Measurements from ENCODE around the gene SF3A2.

DNA sequence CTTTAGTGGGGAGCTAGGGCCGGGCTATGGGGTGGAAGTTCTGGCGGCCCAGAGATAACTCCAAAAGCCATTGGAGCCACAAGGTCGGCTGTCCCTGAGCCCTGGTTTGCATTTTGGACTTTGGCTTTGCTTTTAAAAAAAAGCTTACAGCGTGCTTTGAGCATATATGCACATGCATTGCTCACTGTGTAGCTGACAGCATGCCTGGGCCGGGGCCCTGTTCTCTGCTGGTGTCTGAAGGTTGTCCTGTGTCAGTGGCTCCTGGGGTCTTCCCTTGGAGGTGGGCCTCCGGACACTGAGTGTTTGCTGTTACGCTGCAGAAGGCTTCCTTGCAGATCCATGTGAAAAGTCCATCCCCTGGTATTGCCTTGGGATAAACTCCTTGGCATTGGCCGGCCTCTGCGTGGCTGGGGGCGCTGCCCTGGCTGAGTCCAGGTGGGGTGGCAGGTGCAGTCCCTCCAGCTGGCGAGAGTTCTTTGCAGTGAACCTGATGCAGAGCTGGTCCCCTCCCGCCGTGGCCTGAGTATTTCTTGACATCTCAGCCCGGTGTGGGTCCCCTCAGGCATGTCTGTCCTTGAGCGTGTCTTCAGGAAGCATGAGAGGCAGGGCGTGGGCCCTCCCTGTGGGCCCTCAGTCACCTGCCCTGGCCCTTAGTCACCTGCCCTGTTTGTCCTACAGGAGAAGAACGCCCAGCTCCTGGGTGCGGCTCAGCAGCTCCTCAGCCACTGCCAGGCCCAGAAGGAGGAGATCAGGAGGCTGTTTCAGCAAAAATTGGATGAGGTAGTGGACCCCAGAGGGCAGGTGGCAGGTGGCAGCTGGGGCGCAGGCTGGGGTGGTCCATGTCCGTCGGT lies 23.5 kb upstream of the SF3A2 start:
- no peak for TF ChIP-seq POLR2A (IDR thresholded peaks at IDR 0.05; ENCODE audit: low read length)
- TF ChIP-seq GATA1 (IDR thresholded peaks at IDR 0.05; ENCODE audit: low read depth, low read length): no peak
